Neural progenitor cell (in vitro differentiated cells): ENCODE measurements around the gene HMGN1. TPM values are rescaled to one million over a fixed set of nuclear protein-coding genes. Genes with fewer than 3 reads are reported as not detected.
A peak's percentile ranks its signal among the peaks of the same experiment; 100 is the strongest.

Experiments
- DNase-seq: peaks from one replicate; pipeline ENCODE4 v3.0.0-alpha.2; 2016; ENCODE audit warnings: low spot score
- H2AFZ ChIP-seq: fragments of 200-600 bp; sonication (generic); replicated peaks from 2 replicates; pipeline ENCODE4 v1.6.1; 2016; ENCODE audit warnings: antibody characterized with exemption
- H3F3A ChIP-seq: fragments of 200-600 bp; sonication (generic); 2 replicates; pipeline ENCODE4 v1.6.1; 2016; ENCODE audit warnings: antibody characterized with exemption, low read depth
- H3K27ac ChIP-seq: fragments of 200-600 bp; sonication (generic); 2 replicates; pipeline ENCODE4 v1.5.1; 2016; ENCODE audit warnings: mild to moderate bottlenecking
- H3K27me3 ChIP-seq: fragments of 200-600 bp; sonication (generic); 2 replicates; pipeline ENCODE4 v1.6.1; 2016; ENCODE audit warnings: mild to moderate bottlenecking, moderate library complexity
- H3K36me3 ChIP-seq: fragments of 200-600 bp; sonication (generic); 2 replicates; pipeline ENCODE4 v1.5.1; 2016
- H3K4me1 ChIP-seq: fragments of 200-600 bp; sonication (generic); 2 replicates; pipeline ENCODE4 v1.6.1; 2016; ENCODE audit warnings: mixed run types
- H3K4me2 ChIP-seq: fragments of 200-600 bp; sonication (generic); 2 replicates; pipeline ENCODE4 v1.6.1; 2016
- H3K4me3 ChIP-seq: fragments of 200-600 bp; sonication (generic); 2 replicates; pipeline ENCODE4 v1.5.1; 2016
- H3K79me2 ChIP-seq: fragments of 200-600 bp; sonication (generic); 2 replicates; pipeline ENCODE4 v1.6.1; 2016; ENCODE audit warnings: low read depth
- H3K9ac ChIP-seq: fragments of 200-600 bp; sonication (generic); 2 replicates; pipeline ENCODE4 v1.6.1; 2016
- H3K9me3 ChIP-seq: fragments of 200-600 bp; sonication (generic); 2 replicates; pipeline ENCODE4 v1.5.1; 2016; ENCODE audit warnings: low read depth
- H4K20me1 ChIP-seq: fragments of 200-600 bp; sonication (generic); 2 replicates; pipeline ENCODE4 v1.6.1; 2016; ENCODE audit warnings: low read depth
- H3K27ac Mint-ChIP-seq: 3 replicates; pipeline ENCODE4 v1.8.0; 2021; ENCODE audit warnings: mixed read lengths
- H3K27me3 Mint-ChIP-seq: 2 replicates; pipeline ENCODE4 v1.8.0; 2022; ENCODE audit warnings: low read depth, mild to moderate bottlenecking, inconsistent platforms, moderate library complexity, mixed read lengths; ENCODE audit not compliant: insufficient read depth
- H3K36me3 Mint-ChIP-seq: 3 replicates; pipeline ENCODE4 v1.8.0; 2021; ENCODE audit warnings: mixed read lengths
- H3K4me1 Mint-ChIP-seq: 3 replicates; pipeline ENCODE4 v1.8.0; 2021; ENCODE audit warnings: mixed read lengths
- H3K4me3 Mint-ChIP-seq: 3 replicates; pipeline ENCODE4 v1.8.0; 2021; ENCODE audit warnings: mild to moderate bottlenecking, moderate library complexity, mixed read lengths
- H3K9me3 Mint-ChIP-seq: 3 replicates; pipeline ENCODE4 v1.8.0; 2020; ENCODE audit warnings: mixed read lengths
- CTCF ChIP-seq: fragments of 200-600 bp; sonication (generic); IDR thresholded peaks from 2 replicates; pipeline ENCODE4 v1.5.1; 2017; ENCODE audit warnings: antibody characterized with exemption, mild to moderate bottlenecking
- EZH2 ChIP-seq: fragments of 200-600 bp; sonication (generic); IDR thresholded peaks from 2 replicates; pipeline ENCODE4 v1.6.1; 2017; ENCODE audit warnings: antibody characterized with exemption, mild to moderate bottlenecking, moderate library complexity
- EZH2phosphoT487 ChIP-seq: fragments of 200-600 bp; sonication (generic); IDR thresholded peaks from 2 replicates; pipeline ENCODE4 v1.6.1; 2017; ENCODE audit warnings: antibody characterized with exemption
- total RNA-seq: library from RNA; depleted of rRNA; stranded (reverse); fragments of >200 nt; gene quantifications from 2 replicates; pipeline ENCODE4 v1.2.3, GENCODE V29; 2015; ENCODE audit warnings: low replicate concordance

Gene HMGN1
- total RNA-seq, 1 donor from 2014 or later = 903 TPM

- peaks cover 2% of the 10 kb centered on the region for H3K27me3 Mint-ChIP-seq
- peaks cover 51% of the 10 kb centered on the region for H4K20me1 ChIP-seq
- H3F3A ChIP-seq = peaks cover 42% of the 10 kb centered on the region
- no peak overlapping the region for H3K27ac ChIP-seq
- H3K4me1 Mint-ChIP-seq = peaks cover 38% of the 10 kb centered on the region
- no peak overlapping the region for H3K27ac Mint-ChIP-seq
- peaks cover 2% of the 10 kb centered on the region for H3K9me3 Mint-ChIP-seq
- H3K4me1 ChIP-seq = peaks cover 21% of the 10 kb centered on the region
- peaks cover 38% of the 10 kb centered on the region for H3K36me3 Mint-ChIP-seq
- H3K4me3 Mint-ChIP-seq = peak overlapping the region; percentile 93
- peak overlapping the region; percentile 92 for H3K4me3 ChIP-seq
- peaks cover 54% of the 10 kb centered on the region for H3K79me2 ChIP-seq
- H3K9ac ChIP-seq = peak overlapping the region; percentile 90
- no peak overlapping the region for H2AFZ ChIP-seq
- peak overlapping the region; percentile 88 for H3K4me2 ChIP-seq
- no peaks in the 10 kb centered on the region for H3K27me3 ChIP-seq
- no peaks in the 10 kb centered on the region for H3K9me3 ChIP-seq
- H3K36me3 ChIP-seq = peaks cover 31% of the 10 kb centered on the region
- TF ChIP-seq CTCF (no peak), EZH2 (no peak), EZH2phosphoT487 (no peak)
- DNase-seq = no peak
Measured at GRCh38 chr21:39347537-39347936, 1.4 kb downstream of the HMGN1 start.

DNA sequence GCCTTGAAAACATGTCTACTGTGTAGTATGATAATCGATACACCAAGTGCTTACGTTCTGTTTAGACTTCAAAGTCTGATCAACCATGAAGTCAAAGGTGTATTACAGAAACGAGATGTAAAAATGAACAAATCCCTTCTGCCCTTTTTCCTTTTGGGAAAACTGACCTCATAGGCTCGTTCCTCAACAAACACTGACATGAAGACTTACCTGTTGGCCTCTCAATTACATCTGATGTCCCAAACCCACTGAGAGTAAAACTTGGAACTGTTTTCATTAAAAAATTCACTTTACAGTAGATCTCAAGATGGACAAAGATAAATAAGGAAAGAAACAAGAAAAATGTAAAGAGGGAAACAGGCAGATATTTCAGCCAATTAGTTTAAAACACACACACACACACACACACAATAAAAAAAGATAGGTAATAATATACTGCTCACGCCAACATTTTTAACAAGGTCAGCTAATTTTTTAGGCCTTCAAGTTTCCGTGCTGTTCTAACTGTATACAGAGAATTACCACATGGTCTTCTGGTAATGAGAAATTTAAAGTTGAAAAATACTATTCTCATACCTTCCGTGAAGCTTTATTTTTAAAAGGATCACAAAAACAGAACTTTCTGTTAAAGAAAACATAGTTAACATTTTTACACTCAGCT is 2.1 kb downstream of the HMGN1 start:
- Mint-ChIP-seq H3K4me1 (peaks cover 38% of the 10 kb centered on the region), H3K9me3 (peaks cover 2% of the 10 kb centered on the region), H3K36me3 (peaks cover 42% of the 10 kb centered on the region), H3K27me3 (peaks cover under 1% of the 10 kb centered on the region), H3K4me3 (peak overlapping the region; percentile 93), H3K27ac (peak overlapping the region; percentile 43)
- TF ChIP-seq EZH2phosphoT487 = no peak
- Histone ChIP-seq H2AFZ (no peak overlapping the region), H3K27ac (no peak overlapping the region), H3K79me2 (peaks cover 54% of the 10 kb centered on the region), H3K4me2 (peak overlapping the region; percentile 88), H3K4me1 (peaks cover 21% of the 10 kb centered on the region), H3K4me3 (peak overlapping the region; percentile 92), H3K27me3 (no peaks in the 10 kb centered on the region), H3K9ac (peak overlapping the region; percentile 90), H3K36me3 (peaks cover 34% of the 10 kb centered on the region), H3F3A (peaks cover 49% of the 10 kb centered on the region), H3K9me3 (no peaks in the 10 kb centered on the region), H4K20me1 (peaks cover 51% of the 10 kb centered on the region)
- no peak for DNase-seq

- Histone ChIP-seq H3K9ac (peak overlapping the region; percentile 90), H3K36me3 (peaks cover 39% of the 10 kb centered on the region), H3K4me2 (peak overlapping the region; percentile 88), H3K27ac (no peak overlapping the region), H3K27me3 (no peaks in the 10 kb centered on the region), H3K4me1 (peaks cover 21% of the 10 kb centered on the region), H3K4me3 (peak overlapping the region; percentile 92), H2AFZ (no peak overlapping the region), H3K79me2 (peaks cover 54% of the 10 kb centered on the region), H4K20me1 (peaks cover 54% of the 10 kb centered on the region), H3F3A (peaks cover 55% of the 10 kb centered on the region), H3K9me3 (no peaks in the 10 kb centered on the region)
- no peak overlapping the region for H3K27ac Mint-ChIP-seq
- peaks cover 38% of the 10 kb centered on the region for H3K4me1 Mint-ChIP-seq
- H3K4me3 Mint-ChIP-seq = peak overlapping the region; percentile 93
- H3K9me3 Mint-ChIP-seq = peaks cover under 1% of the 10 kb centered on the region
- no peaks in the 10 kb centered on the region for H3K27me3 Mint-ChIP-seq
- no peak for TF ChIP-seq CTCF
- TF ChIP-seq EZH2 = no peak
- TF ChIP-seq EZH2phosphoT487 = no peak
- DNase-seq = no peak
- H3K36me3 Mint-ChIP-seq = peaks cover 47% of the 10 kb centered on the region
Measured at GRCh38 chr21:39346206-39346605, 2.7 kb downstream of the HMGN1 start.

GRCh38 chr21:39345440-39345839 is 3.4 kb downstream of the HMGN1 start:
- Mint-ChIP-seq H3K4me1 (peaks cover 37% of the 10 kb centered on the region), H3K4me3 (peak overlapping the region; percentile 93), H3K36me3 (peaks cover 51% of the 10 kb centered on the region), H3K27ac (no peak overlapping the region), H3K9me3 (no peaks in the 10 kb centered on the region), H3K27me3 (no peaks in the 10 kb centered on the region)
- Histone ChIP-seq H3K9me3 (no peaks in the 10 kb centered on the region), H3K79me2 (peaks cover 54% of the 10 kb centered on the region), H3K27ac (no peak overlapping the region), H3K4me1 (peaks cover 21% of the 10 kb centered on the region), H3K4me2 (peak overlapping the region; percentile 88), H3F3A (peaks cover 62% of the 10 kb centered on the region), H3K36me3 (peaks cover 39% of the 10 kb centered on the region), H2AFZ (no peak overlapping the region), H4K20me1 (peaks cover 54% of the 10 kb centered on the region), H3K9ac (no peak overlapping the region), H3K4me3 (peak overlapping the region; percentile 92), H3K27me3 (no peaks in the 10 kb centered on the region)
- DNase-seq = no peak
- TF ChIP-seq EZH2phosphoT487 = no peak
- no peak for TF ChIP-seq CTCF
- TF ChIP-seq EZH2 = no peak
